GM21737 (cell line): ENCODE measurements around the gene INPP5K.
"Not testable (repeated sequence)": the region's sequence is repeated elsewhere in the genome, so short reads cannot be mapped to it uniquely, and the experiment has no call there.

Source experiments
- ATAC-seq: cut with Tn5 transposase; IDR thresholded peaks from one replicate; pipeline ENCODE4 v1.9.1; 2021; ENCODE audit warnings: mild to moderate bottlenecking, moderate library complexity; ENCODE audit not compliant: unreplicated experiment

The INPP5K gene

GRCh38 chr17:1548032-1548431 lies 31.6 kb upstream of the INPP5K start:
- no peak for ATAC-seq

- no peak for ATAC-seq
Measured at GRCh38 chr17:1546292-1546922, 30.0 kb upstream of the INPP5K start.

GRCh38 chr17:1545618-1546017 lies 29.2 kb upstream of the INPP5K start:
- ATAC-seq = no peak

DNA sequence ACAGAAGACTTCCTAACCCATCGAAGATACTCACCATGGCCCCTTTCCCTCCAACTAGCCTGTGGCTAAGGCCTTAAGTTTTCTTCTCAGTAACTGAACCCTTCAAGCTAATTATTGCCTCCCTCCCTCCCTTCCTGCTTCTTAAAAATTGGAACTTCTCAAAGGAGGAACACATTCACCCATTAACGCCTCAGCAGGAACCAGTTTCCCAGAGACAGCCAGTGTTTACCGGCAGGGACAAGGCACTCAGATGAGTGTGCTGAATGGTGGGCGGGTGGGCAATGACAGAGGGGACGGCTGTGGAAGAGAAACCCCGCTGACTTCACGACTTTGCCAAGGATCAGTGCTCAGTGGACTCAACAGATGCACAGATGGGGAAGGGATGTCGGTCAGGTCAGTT lies 25.9 kb upstream of the INPP5K start:
- no peak for ATAC-seq

DNA sequence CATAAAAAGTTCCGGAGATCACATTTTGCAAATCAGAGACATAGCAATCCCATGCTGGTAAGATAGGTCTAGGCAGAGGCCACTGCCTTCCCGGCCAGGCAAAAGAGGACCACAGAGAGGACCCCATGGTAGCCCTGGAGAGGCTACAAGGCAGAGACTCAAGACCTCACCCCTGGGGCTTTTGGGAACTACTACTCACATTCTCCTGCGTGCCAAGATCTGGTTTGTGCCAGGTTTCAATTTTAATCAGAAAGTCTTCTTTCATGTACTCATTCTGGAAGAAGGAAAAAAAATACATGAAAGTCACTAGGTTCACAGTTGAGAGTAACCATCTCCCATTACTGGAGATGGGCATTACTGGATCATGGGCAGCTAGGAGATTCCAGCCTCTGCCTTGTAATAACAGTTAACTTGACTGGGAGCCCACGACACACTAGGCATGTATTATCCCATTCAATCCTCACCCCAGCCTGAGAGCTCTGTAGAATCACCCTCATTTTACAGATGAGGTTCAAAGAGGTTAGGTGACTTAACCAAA lies 25.0 kb upstream of the INPP5K start:
- no peak for ATAC-seq

GRCh38 chr17:1539811-1540210 lies 23.4 kb upstream of the INPP5K start:
- ATAC-seq = no peak

DNA sequence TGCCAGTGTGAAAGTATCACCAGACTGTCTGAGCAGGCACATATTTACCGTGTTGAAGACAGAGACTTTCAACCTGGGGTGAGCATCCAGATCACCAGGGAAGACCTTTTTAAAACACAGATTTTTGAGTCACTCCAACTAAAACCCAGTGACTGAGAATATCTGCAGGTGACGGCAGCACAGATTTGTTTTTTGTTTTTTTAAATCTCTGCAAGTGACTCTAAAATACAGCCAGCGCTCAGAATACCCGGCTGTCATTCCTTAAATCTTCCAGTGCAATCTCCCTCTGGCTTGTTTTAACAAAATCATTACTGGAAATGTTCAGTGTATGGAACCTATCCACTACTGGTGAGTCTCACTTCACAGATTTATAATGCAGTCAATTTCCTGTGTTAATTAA lies 19.3 kb upstream of the INPP5K start:
- no peak for ATAC-seq

DNA sequence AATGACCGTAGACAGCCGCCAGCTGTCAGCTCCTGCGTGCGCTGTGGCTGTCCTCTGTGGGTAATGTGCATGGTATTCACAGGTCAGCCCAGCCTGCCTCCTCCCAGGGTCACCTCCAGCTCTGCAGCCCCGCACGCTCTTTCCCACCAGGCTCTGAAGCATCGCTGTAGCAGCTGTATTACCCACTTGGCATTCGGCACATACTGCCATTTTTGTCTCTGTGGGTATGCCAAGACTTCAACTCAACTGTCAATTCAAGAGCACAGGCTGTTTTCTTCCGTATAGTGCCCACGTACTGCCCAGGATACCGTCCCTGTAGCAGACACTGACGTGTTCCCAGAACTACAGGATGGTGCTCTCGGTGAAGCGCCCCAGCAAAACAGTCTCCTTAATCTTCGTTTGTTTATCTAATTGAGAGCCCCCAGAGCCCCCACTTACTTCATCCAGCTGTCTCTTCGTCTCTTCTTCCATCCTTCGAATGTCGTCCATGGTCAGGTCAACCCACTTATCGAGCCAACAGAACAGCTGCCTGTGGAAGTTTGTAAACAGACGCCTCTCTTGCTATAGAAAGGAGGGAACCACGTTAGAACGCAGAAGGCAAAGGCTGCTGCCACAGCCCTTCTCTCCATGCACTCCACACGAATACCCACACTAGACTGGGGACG lies 17.4 kb upstream of the INPP5K start:
- no peak for ATAC-seq

DNA sequence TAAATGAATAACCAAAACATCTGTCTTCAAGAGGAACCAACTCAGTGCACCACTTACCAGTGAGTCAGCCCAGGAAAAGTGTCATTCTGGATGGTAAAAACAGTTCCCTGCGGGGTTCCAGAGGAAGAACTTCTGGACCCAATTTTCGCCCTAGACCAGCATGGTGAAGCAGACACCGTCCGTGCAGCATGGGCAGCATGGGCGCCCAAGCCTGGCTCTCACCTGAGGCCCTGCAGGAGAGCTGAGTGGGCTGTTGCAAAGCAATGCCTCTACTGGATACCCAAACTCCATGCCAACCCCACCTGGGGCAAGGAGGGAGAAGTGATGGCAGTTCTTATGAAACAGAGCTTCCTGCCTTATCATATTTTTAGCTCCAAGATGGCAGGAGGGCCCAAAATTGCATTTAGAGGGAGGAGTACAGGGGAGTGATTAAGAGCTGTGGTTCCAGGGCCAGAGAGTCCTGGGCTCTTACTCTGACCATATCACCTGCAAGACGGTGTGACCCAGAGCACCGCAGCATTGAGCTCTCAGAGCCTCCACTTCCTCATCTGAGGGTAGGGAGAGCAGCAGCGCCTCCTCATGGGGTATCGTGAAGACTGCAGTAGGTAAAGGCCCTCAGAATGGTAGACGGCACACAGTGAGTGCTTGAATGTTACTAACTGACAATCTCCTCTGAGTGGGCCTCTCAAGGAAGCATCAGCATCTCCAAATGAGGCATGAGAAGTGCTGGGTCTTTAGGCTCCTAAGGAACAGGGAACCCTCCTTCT lies 16.6 kb upstream of the INPP5K start:
- ATAC-seq = no peak

DNA sequence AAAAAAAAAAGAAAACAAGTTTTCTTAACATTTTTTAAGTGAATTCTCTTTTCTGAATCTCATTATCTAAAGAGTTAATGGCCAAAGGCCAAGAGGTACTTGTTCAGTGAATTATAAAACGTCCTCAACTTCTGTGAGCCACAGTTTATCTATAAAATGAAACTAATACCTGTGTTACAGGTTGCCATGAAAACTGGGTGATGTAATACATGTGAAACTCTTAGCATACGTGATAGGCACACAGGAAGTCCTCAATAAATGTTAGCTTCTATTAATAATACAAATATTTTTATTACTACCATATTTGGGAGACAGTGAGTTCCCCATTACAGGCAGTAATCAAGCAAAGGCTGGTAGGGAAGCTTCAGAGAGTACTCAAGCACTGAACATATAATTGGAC lies 13.5 kb upstream of the INPP5K start:
- no peak for ATAC-seq

- ATAC-seq = not testable (repeated sequence)
Measured at GRCh38 chr17:1526876-1527275, 10.5 kb upstream of the INPP5K start.

DNA sequence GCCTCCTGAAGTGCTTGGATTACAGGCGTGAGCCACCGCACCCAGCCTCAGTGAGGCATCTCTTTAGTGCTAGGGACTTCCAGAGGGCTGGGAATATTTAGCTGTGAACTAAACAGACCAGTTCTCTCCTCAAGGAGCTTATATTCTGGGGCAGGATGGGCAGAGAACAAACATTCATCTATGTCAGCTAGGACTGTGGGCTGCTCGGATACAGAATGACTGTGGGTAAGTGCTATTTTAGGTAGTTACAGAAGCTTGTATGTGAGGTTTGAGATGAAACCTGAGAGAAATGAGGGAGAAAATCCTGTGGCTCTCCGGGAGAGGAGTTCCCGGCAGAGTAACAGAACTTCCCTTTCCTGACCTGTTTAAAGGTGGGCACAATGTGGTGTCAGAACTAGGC lies 6.2 kb upstream of the INPP5K start:
- no peak for ATAC-seq

DNA sequence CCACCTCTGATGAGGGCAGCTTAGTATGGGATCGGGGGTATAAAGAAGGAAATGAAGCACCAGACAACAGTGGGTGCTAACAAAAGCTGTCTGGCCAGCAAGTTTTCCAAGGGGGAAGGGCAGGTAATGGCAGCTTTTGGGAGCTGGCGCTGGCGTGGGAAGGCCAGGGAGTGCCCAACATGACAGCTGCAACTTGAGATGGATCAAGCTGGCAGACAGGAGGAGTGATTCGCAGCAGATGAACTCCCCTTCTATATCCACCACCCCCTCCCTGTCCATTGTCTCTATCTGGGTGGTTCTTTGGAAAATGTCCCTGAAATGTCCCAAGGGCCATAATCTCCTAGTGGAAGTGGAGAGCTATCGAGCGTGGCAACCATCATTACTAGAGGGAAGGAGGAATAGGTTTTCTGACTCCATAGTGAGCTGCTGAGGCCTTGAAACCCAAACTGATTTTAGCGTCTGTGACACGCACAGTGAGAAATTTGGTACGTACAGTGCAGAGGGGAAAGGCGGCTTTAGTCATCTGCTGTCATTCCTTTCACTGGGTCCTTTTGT lies 4.8 kb upstream of the INPP5K start:
- ATAC-seq = no peak

DNA sequence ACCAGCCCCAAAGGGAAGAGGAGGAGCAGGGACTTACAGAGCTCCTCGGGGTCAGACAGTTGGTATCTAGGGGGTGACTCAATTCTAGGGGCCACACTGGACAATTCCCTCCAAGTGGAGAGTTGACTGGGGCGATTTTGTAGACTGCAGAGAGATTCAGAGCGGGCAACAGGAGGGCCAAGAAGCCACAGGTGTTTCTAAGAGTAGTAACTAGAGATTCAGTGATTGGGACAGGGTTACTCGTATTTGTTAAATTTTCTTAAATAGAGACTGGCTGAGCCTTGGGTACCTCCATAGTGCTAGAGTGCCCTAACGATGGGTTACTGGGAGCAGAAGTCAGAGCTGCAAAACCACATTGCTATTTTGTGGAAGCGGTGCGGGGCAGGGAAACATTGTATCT lies 3.3 kb upstream of the INPP5K start:
- ATAC-seq = no peak

DNA sequence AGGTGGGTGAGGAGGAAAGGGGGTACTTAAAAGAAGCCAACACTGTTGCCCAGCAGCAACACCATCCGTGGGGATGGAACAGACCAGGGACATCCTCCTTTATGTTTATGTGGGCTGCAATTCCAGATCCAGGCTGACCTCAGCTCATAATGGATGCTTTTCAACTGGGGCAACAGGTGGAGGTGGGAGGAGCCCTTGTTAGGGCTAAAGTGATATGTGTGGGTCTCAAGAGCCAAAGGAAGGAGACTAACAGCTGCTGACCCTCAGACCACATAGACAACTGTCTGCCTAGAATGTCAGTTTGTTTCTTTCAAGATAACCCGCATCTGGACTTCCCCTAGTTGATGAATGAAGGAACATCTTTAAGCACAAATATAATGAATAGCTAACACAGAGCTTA lies 2.0 kb upstream of the INPP5K start:
- no peak for ATAC-seq

- no peak for ATAC-seq
Measured at GRCh38 chr17:1515640-1516387, 598 bp downstream of the INPP5K start.

- no peak for ATAC-seq
Measured at GRCh38 chr17:1512351-1512750, 4.1 kb downstream of the INPP5K start.

DNA sequence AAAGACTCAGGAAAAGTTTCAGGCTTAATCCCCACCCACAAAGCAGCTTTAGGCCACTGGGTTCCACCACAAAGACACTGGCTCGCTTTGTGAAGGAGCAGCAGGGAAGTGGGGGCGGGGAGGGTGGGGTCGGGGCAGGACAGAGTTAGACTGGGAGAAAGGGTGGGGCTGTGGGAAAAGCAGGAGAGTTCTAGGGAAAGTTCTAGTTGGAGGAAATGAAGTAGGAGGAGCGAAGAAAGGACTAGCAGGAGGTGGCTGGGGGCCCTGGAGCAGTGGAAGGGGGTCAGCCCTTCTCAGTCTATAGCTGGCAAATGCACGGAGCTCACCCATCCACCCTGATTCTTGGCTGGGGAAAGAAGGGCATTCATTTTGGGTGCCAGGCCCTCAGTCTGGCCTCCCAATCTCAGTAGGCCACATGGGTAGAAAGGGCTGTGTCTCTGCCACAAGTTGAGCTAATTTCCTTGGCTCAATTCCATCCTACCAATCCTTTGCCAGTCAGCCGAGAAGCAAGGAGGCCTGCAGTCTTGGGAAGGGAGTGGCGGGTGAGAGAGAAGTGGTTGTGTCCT lies 4.6 kb downstream of the INPP5K start:
- no peak for ATAC-seq

GRCh38 chr17:1511290-1511689 lies 5.1 kb downstream of the INPP5K start:
- ATAC-seq = no peak

GRCh38 chr17:1509290-1509881 lies 7.0 kb downstream of the INPP5K start:
- no peak for ATAC-seq
